ENCODE measurements around the gene CKLF. TPM values are rescaled to one million over a fixed set of nuclear protein-coding genes. Genes with fewer than 3 reads are reported as not detected.

Gene CKLF
- polyA plus RNA-seq, 3 donors, result 285 to 430 (median 374) TPM

- peaks cover 0 to 2% (median 0%) of the 10 kb centered on the region in 3 donors for H3K27me3 Mint-ChIP-seq (ENCODE audit: low read depth in 3 of 3)
- peaks cover 56 to 60% of the 10 kb centered on the region in 2 donors for H3K36me3 Mint-ChIP-seq
- WGBS (ENCODE audit: insufficient coverage), result 92% methylated on average over 6 of the region's 7 CpGs
- Histone ChIP-seq H3K4me1 (ENCODE audit: control insufficient read depth in 1 of 2, insufficient read depth in 2 of 2, low read length in 2 of 2) (peaks cover 31 to 37% of the 10 kb centered on the region in 2 donors), H3K4me2 (replicated peaks; ENCODE audit: extremely low read depth, low read length, poor library complexity, severe bottlenecking) (no peak overlapping the region), H3K9ac (ENCODE audit: insufficient read depth, low read length, poor library complexity, severe bottlenecking) (no peak overlapping the region), H3K36me3 (replicated peaks in 1 of 2; ENCODE audit: control insufficient read depth in 1 of 2, insufficient read depth in 2 of 2, low read length in 2 of 2) (peaks cover 38 to 61% of the 10 kb centered on the region in 2 donors), H4K20me1 (ENCODE audit: insufficient read depth, low read length) (no peaks in the 10 kb centered on the region), H2AFZ (ENCODE audit: insufficient read depth, low read depth, low read length, poor library complexity, severe bottlenecking) (no peak overlapping the region), H3K4me3 (replicated peaks in 1 of 3; ENCODE audit: low read depth in 2 of 3, low read length in 3 of 3) (no peak overlapping the region), H3K27ac (ENCODE audit: low read depth in 1 of 2, low read length in 2 of 2) (peak overlapping the region in 1 of 2 donors; percentile 6), H3K79me2 (ENCODE audit: insufficient read depth, low read length) (no peaks in the 10 kb centered on the region), H3K27me3 (ENCODE audit: control insufficient read depth in 2 of 2, insufficient read depth in 2 of 2, low read length in 2 of 2) (no peaks in the 10 kb centered on the region), H3K9me3 (replicated peaks in 1 of 2; ENCODE audit: control insufficient read depth in 1 of 2, insufficient read depth in 1 of 2, low read length in 2 of 2) (no peaks in the 10 kb centered on the region)
- TF ChIP-seq CTCF (IDR thresholded peaks at IDR 0.05), result no peak
- no peaks in the 10 kb centered on the region for H3K9me3 Mint-ChIP-seq
- H3K27ac Mint-ChIP-seq, result peak overlapping the region in 1 of 7 donors; percentile 37
- H3K4me1 Mint-ChIP-seq, result peaks cover 41% of the 10 kb centered on the region
- intact Hi-C loops (cut with micrococcal nuclease), result no loop called here
- DNase-seq, result no peak
- H3K4me3 Mint-ChIP-seq, result no peak overlapping the region
Observed at GRCh38 chr16:66508248-66508913, 44.0 kb upstream of the CKLF start.

GRCh38 chr16:66508914-66509496, 43.4 kb upstream of the CKLF start:
- H3K27me3 Mint-ChIP-seq (ENCODE audit: low read depth in 3 of 3), result peaks cover 0 to 2% (median 0%) of the 10 kb centered on the region in 3 donors
- peaks cover 61 to 66% of the 10 kb centered on the region in 2 donors for H3K36me3 Mint-ChIP-seq
- no peaks in the 10 kb centered on the region for H4K20me1 ChIP-seq (ENCODE audit: insufficient read depth, low read length)
- no peaks in the 10 kb centered on the region for H3K79me2 ChIP-seq (ENCODE audit: insufficient read depth, low read length)
- intact Hi-C loops (cut with micrococcal nuclease), result no loop called here
- peak overlapping the region in 1 of 7 donors; percentile 37 for H3K27ac Mint-ChIP-seq
- peak overlapping the region in 1 of 2 donors; percentile 6 for H3K27ac ChIP-seq (ENCODE audit: low read depth in 1 of 2, low read length in 2 of 2)
- H3K4me1 ChIP-seq (ENCODE audit: control insufficient read depth in 1 of 2, insufficient read depth in 2 of 2, low read length in 2 of 2), result peaks cover 29 to 37% of the 10 kb centered on the region in 2 donors
- H3K4me1 Mint-ChIP-seq, result peaks cover 38% of the 10 kb centered on the region
- H3K36me3 ChIP-seq (replicated peaks in 1 of 2; ENCODE audit: control insufficient read depth in 1 of 2, insufficient read depth in 2 of 2, low read length in 2 of 2), result peaks cover 38 to 67% of the 10 kb centered on the region in 2 donors
- DNase-seq, result no peak
- H3K9me3 ChIP-seq (replicated peaks in 1 of 2; ENCODE audit: control insufficient read depth in 1 of 2, insufficient read depth in 1 of 2, low read length in 2 of 2), result no peaks in the 10 kb centered on the region
- H3K4me3 Mint-ChIP-seq, result no peak overlapping the region
- H3K4me2 ChIP-seq (replicated peaks; ENCODE audit: extremely low read depth, low read length, poor library complexity, severe bottlenecking), result no peak overlapping the region
- TF ChIP-seq CTCF (IDR thresholded peaks at IDR 0.05), result no peak
- no peak overlapping the region for H2AFZ ChIP-seq (ENCODE audit: insufficient read depth, low read depth, low read length, poor library complexity, severe bottlenecking)
- H3K4me3 ChIP-seq (replicated peaks in 1 of 3; ENCODE audit: low read depth in 2 of 3, low read length in 3 of 3), result no peak overlapping the region
- no peak overlapping the region for H3K9ac ChIP-seq (ENCODE audit: insufficient read depth, low read length, poor library complexity, severe bottlenecking)
- no peaks in the 10 kb centered on the region for H3K9me3 Mint-ChIP-seq
- 100% methylated on average over 1 of the region's 9 CpGs for WGBS (ENCODE audit: insufficient coverage)
- H3K27me3 ChIP-seq (ENCODE audit: control insufficient read depth in 2 of 2, insufficient read depth in 2 of 2, low read length in 2 of 2), result no peaks in the 10 kb centered on the region

Data from CD14-positive monocyte (primary cell).